MCF 10A (cell line): ENCODE data around the gene SLC17A9. TPM values are rescaled to one million over a fixed set of nuclear protein-coding genes. Genes with fewer than 3 reads are reported as not detected.

Source experiments
- BruUV-seq: library from RNA; stranded (reverse); fragments of 400-500 nt; replicated peaks from 2 replicates; lab custom pipeline; 2021; lab: Mats Ljungman, UMichigan
- CTCF ChIA-PET: fragments of 300-600 bp; sonication (Branson Sonifier 250); formaldehyde crosslinking; extraction: SDS; loops from one replicate; lab custom pipeline; 2021; ENCODE audit warnings: antibody characterized with exemption, inconsistent platforms; lab: Yijun Ruan, JAX
- POLR2A ChIA-PET: fragments of 300-600, 350-650 bp; sonication (Branson Sonifier 250); formaldehyde crosslinking; extraction: SDS; loops from one replicate; lab custom pipeline; 2020; ENCODE audit warnings: antibody characterized with exemption, inconsistent platforms; lab: Yijun Ruan, JAX
- DNase-seq: peaks from one replicate; pipeline ENCODE4 v3.0.0-alpha.2; 2018; ENCODE audit not compliant: unreplicated experiment
- H3K27ac Mint-ChIP-seq: one replicate; pipeline ENCODE4 v1.8.0; 2022; ENCODE audit warnings: mild to moderate bottlenecking, low read depth, mixed read lengths; ENCODE audit not compliant: unreplicated experiment
- H3K27me3 Mint-ChIP-seq: one replicate; pipeline ENCODE4 v1.8.0; 2022; ENCODE audit warnings: mixed read lengths; ENCODE audit not compliant: insufficient read depth, unreplicated experiment
- H3K36me3 Mint-ChIP-seq: one replicate; pipeline ENCODE4 v1.8.0; 2022; ENCODE audit warnings: mild to moderate bottlenecking, moderate library complexity, mixed read lengths; ENCODE audit not compliant: insufficient read depth, unreplicated experiment
- H3K4me1 Mint-ChIP-seq: one replicate; pipeline ENCODE4 v1.8.0; 2022; ENCODE audit warnings: mixed read lengths; ENCODE audit not compliant: insufficient read depth, unreplicated experiment
- H3K4me3 Mint-ChIP-seq: one replicate; pipeline ENCODE4 v1.8.0; 2022; ENCODE audit warnings: mild to moderate bottlenecking, moderate library complexity, mixed read lengths; ENCODE audit not compliant: unreplicated experiment
- H3K9me3 Mint-ChIP-seq: one replicate; pipeline ENCODE4 v1.8.0; 2022; ENCODE audit warnings: mixed read lengths; ENCODE audit not compliant: unreplicated experiment
- CTCF ChIP-seq: fragments of 200-600 bp; IDR thresholded peaks from one replicate; pipeline ENCODE4 v1.8.0; 2022; ENCODE audit warnings: antibody characterized with exemption, mild to moderate bottlenecking; ENCODE audit not compliant: unreplicated experiment
- intact Hi-C: fragments of 100-400 bp; cut with micrococcal nuclease; formaldehyde crosslinking; loops from 2 replicates; pipeline ENCODE4 v1.14.1; 2022
- total RNA-seq: library from RNA; stranded (reverse); gene quantifications from 2 replicates; pipeline ENCODE4 v1.2.3, GENCODE V29; 2022

SLC17A9 gene
- total RNA-seq, 1 experiment from 2014 or later: 0.07 TPM

GRCh38 chr20:62952968-62953838, 694 bp downstream of the SLC17A9 start:
- H3K9me3 Mint-ChIP-seq: no peaks in the 10 kb centered on the region
- no peak for DNase-seq
- H3K4me3 Mint-ChIP-seq: no peak overlapping the region
- BruUV-seq: no TSS peak
- ChIA-PET CTCF (interaction anchor here (0.6 kb wide), 3 partner anchors 19 to 351 kb away, joined by 3 to 4 read pairs (median 3); no protein-coding TSS in a partner anchor), POLR2A (interaction anchor here (0.7 kb wide), 1 partner anchor 235 kb away, joined by 3 read pairs; no protein-coding TSS in a partner anchor)
- intact Hi-C loops: no loop called here
- no peak overlapping the region for H3K27ac Mint-ChIP-seq
- no peaks in the 10 kb centered on the region for H3K4me1 Mint-ChIP-seq
- no peak for TF ChIP-seq CTCF
- no peaks in the 10 kb centered on the region for H3K27me3 Mint-ChIP-seq
- H3K36me3 Mint-ChIP-seq: peaks cover 21% of the 10 kb centered on the region

- intact Hi-C loops: no loop called here
- no peak for DNase-seq
- ChIA-PET CTCF (interaction anchor here (0.6 to 1.5 kb wide), 5 partner anchors 17 to 351 kb away, joined by 3 to 7 read pairs (median 3); no protein-coding TSS in a partner anchor), POLR2A (interaction anchor here (0.7 kb wide), 1 partner anchor 236 kb away, joined by 3 read pairs; no protein-coding TSS in a partner anchor)
- Mint-ChIP-seq H3K4me3 (no peak overlapping the region), H3K27ac (no peak overlapping the region), H3K9me3 (no peaks in the 10 kb centered on the region), H3K36me3 (peaks cover 15% of the 10 kb centered on the region), H3K27me3 (no peaks in the 10 kb centered on the region), H3K4me1 (no peaks in the 10 kb centered on the region)
- no TSS peak for BruUV-seq
- TF ChIP-seq CTCF: no peak
Measured at GRCh38 chr20:62953839-62954703, 1.6 kb downstream of the SLC17A9 start.

GRCh38 chr20:62955519-62956386, 3.2 kb downstream of the SLC17A9 start:
- no TSS peak for BruUV-seq
- TF ChIP-seq CTCF: no peak
- intact Hi-C loops: no loop called here
- no peaks in the 10 kb centered on the region for H3K4me1 Mint-ChIP-seq
- H3K9me3 Mint-ChIP-seq: no peaks in the 10 kb centered on the region
- H3K27me3 Mint-ChIP-seq: no peaks in the 10 kb centered on the region
- no peak overlapping the region for H3K4me3 Mint-ChIP-seq
- ChIA-PET CTCF (interaction anchor here (0.5 to 1.5 kb wide), 2 partner anchors 15 to 475 kb away, joined by 3 to 7 read pairs; no protein-coding TSS in a partner anchor), POLR2A (no interaction called here)
- no peak overlapping the region for H3K27ac Mint-ChIP-seq
- peak; percentile 3 for DNase-seq
- no peaks in the 10 kb centered on the region for H3K36me3 Mint-ChIP-seq
